GM13976 (cell line): Measurements from ENCODE around the gene SPC24.
A peak's percentile ranks its signal among the peaks of the same experiment; 100 is the strongest.
"Not testable (repeated sequence)": the region's sequence is repeated elsewhere in the genome, so short reads cannot be mapped to it uniquely, and the experiment has no call there.

ENCODE experiments used
- DNase-seq: peaks from one replicate; pipeline ENCODE4 v3.0.0; 2012; ENCODE audit warnings: low spot score
- in situ Hi-C: fragments of 300-500 bp; cut with MboI; formaldehyde crosslinking; loops from one replicate; pipeline ENCODE4 v1.12.0; 2022; ENCODE audit warnings: low sequenced_read_pairs, mixed read lengths, inconsistent platforms; ENCODE audit not compliant: unreplicated experiment
- TF ChIP-seq, protein P1 (sequence below): IDR thresholded peaks from 2 replicates; pipeline ENCODE4 v1.5.1; 2012; ENCODE audit warnings: borderline replicate concordance, mild to moderate bottlenecking; ENCODE audit not compliant: insufficient read depth; ENCODE audit errors: extremely low read depth, missing control alignments, control extremely low read depth

The SPC24 gene

DNA sequence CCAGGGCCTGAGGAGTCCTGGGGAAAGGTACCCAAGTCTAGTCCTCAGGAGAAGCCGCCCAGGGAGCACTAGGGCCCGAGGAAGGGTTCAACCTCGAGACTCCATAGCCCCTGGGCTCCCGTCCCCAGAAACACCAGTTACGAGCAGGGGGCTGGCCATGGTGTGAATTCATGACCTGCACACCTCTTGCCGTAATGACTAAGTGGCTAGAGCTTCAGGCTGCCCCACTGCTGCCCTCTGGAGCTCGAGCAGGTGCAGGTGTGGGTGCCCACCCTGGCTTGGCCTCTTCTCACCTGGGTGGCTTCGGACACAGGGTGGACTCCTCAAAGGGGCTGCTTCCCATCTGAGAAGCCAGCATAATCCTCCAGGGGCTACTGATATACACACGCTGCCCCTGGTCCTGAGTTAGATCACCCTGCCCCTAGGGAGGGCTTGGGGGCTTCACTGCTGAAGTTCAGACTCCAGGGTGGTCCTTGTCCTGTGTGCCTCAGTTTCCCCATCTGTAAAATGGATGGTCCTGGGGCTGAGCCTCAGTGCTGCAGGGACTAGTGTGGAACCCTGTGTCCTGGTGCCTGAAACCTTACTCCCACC, 13.6 kb downstream of the SPC24 start:
- TF ChIP-seq, protein P1, sequence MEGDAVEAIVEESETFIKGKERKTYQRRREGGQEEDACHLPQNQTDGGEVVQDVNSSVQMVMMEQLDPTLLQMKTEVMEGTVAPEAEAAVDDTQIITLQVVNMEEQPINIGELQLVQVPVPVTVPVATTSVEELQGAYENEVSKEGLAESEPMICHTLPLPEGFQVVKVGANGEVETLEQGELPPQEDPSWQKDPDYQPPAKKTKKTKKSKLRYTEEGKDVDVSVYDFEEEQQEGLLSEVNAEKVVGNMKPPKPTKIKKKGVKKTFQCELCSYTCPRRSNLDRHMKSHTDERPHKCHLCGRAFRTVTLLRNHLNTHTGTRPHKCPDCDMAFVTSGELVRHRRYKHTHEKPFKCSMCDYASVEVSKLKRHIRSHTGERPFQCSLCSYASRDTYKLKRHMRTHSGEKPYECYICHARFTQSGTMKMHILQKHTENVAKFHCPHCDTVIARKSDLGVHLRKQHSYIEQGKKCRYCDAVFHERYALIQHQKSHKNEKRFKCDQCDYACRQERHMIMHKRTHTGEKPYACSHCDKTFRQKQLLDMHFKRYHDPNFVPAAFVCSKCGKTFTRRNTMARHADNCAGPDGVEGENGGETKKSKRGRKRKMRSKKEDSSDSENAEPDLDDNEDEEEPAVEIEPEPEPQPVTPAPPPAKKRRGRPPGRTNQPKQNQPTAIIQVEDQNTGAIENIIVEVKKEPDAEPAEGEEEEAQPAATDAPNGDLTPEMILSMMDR = no peak
- DNase-seq = no peak
- in situ Hi-C loops = no loop called here

DNA sequence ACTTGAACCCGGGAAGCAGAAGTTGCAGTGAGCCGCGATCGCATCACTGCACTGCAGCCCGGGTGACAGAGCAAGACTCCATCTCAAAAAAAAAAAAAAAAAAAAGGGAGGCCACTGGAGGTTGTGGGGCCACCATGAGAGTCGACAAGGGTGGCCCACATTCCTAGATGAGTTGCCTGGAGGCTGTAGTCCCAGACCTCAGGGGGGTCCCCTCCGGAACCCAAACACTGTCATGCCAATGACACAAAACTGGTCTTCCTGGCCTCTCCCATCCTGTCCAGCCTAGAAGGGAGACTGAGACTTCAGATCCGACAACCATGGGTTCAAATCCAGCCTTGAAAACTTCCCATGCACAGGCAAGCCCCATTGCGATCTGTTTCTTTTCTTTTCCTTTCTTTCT, 14.7 kb downstream of the SPC24 start:
- TF ChIP-seq, protein P1 = no peak
- in situ Hi-C loops = no loop called here
- no peak for DNase-seq

DNA sequence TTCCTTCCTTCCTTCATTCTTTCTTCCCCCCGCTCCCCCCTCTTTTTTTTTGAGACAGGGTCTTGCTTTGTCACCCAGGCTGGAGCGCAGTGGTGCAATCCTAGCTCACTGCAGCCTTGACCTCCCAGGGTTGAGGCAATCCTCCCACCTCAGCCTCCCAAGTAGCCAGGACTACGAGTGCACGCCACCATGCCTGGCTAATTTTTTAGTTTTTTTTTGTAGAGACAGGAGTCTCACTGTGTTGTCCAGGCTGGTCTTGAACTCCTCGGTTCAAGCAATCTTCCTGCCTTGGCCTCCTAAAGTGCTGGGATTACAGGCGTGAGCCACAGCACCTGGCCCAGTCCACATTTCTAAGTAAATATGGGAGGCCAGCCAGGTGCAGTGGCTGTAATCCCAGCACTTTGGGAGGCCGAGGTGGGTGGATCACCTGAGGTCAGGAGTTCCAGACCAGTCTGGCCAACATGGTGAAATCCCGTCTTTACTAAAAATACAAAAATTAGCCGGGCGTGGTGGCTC, 15.5 kb downstream of the SPC24 start:
- DNase-seq, in situ Hi-C loops: not testable (repeated sequence)

DNA sequence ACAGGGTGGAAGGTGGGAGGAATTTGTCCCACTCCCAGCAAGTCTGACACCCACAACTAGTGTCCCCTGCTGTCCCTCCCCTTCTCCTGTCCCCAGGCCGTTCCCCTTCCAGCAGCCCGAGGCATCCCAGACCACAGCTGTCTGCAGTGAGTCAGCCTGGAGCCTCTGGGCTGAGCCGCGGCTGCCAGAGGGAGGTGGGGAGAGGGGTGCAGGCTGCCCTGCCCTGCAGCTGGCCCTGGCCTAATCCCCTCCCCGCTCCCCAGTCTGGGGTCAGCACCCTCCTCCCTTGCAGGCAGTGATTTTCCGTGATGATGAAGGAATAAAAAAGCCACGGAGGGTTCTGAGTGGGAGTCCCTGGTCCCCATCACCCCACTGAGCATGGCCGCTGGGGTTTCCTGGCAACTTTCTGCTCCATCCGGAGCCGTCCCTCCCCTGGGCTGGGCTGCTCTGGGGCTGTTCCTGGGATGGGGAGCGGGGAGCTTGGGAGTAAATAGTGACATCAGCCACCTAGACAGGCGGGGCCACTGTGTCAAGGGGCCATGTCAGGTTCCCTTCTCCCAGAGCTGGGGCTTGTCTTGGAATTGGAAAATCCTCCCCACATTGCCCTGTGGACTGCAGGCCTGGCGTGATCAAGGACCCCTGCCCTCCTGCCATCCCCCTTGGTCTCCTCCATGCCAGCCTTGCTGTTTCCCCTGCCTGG, 16.8 kb downstream of the SPC24 start:
- in situ Hi-C loops = no loop called here
- peak; percentile 39 for DNase-seq
- TF ChIP-seq, protein P1 = no peak

DNA sequence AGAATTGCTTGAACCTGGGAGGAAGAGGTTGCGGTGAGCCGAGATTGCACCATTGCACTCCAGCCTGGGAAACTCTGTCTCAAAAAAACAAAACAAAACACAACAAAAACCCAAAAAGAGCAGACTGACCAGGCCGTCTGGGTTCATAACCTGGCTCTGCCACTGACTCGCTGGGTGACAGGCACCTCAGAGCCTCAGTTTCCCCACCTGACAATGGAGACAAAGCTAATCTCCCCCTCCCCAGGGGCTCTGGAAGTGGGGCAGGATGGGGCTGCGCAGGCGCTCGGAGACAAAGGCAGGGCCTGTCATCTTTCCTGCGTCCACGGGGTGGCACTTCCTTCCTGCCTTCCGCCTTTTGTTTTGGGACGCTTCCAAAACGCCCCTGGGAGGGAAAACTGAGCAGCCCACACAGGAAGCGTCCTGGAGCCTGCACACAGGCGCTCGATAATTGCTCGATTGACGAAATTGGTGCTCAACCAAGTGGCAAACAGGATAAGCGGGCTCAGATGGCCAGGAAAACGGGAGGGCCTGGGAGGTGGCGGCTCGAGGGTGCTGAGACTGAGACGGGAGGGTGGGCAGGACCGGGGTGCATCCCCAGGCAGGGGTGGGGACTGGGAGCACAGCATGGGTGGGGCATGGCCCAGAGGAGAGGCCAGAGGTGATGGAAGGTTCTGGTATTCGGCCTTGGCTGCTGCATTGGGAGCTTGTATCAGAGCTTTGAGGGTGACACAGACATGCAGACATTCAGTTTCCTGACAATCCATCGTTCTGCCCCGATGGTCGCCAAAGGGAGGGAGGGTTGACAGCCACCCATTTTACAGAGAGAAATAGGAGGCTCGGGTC, 17.8 kb downstream of the SPC24 start:
- in situ Hi-C loops = no loop called here
- DNase-seq = peak; percentile 84
- TF ChIP-seq, protein P1 = peak; percentile 83

DNA sequence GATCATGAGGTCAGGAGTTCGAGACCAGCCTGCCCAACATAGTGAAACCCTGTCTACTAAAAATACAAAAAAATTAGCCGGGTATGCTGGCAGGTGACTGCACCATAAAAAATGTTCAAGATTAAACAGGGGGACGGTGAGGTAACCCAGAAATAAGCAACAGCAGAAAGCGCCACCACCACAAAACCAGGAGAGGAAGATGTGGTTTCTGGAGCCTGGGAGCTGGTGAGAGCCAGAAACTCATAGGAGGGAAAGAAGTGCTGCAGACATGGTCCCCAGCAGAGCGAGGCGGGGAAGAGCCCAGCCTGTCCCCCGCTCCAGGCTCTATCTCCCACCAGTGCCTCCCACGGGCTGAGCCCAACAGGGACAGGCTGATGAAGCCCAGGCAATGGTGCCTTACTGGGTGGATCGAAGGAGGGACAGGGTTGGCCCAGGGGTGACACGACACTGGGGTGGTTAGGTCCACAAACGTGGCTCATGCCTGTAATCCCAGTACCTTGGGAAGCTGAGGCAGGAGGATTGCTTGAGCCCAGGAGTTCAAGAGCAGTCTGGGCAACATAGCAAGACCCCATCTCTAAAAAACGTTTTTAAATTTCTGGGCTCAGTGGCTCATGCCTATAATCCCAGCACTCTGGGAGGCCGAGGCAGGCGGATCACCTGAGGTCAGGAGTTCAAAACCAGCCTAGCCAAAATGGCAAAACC, 19.0 kb downstream of the SPC24 start:
- in situ Hi-C loops = no loop called here
- TF ChIP-seq, protein P1 = no peak
- DNase-seq = no peak
